PC-3 (cell line): ENCODE results near the gene CHRNG. TPM values are rescaled to one million over a fixed set of nuclear protein-coding genes. Genes with fewer than 3 reads are reported as not detected.

Experiments used
- ATAC-seq: fragments of 200-7000 bp; cut with Tn5 transposase; 2 replicates; pipeline ENCODE4 v1.9.1; 2020; ENCODE audit warnings: mild to moderate bottlenecking, moderate library complexity
- BruUV-seq: library from RNA; stranded (reverse); fragments of 400-500 nt; replicated peaks from 2 replicates; lab custom pipeline; 2021; lab: Mats Ljungman, UMichigan
- CTCF ChIA-PET: fragments of 300-600 bp; sonication (Branson Sonifier 250); formaldehyde crosslinking; loops from one replicate; lab custom pipeline; 2022; ENCODE audit warnings: antibody characterized with exemption; lab: Charles Lee
- POLR2A ChIA-PET: fragments of 300-600 bp; sonication (Branson Sonifier 250); formaldehyde crosslinking; loops from one replicate; lab custom pipeline; 2022; ENCODE audit warnings: antibody characterized with exemption; ENCODE audit not compliant: unreplicated experiment; lab: Charles Lee
- DNase-seq: peaks from one replicate; pipeline ENCODE4 v3.0.0-alpha.2; 2015
- H2AFZ ChIP-seq: fragments of 300-600 bp; sonication (generic); 2 replicates; pipeline ENCODE4 v1.6.0; 2016; ENCODE audit warnings: antibody characterized with exemption, low read length
- H3F3A ChIP-seq: fragments of 300-600 bp; sonication (generic); one replicate; pipeline ENCODE4 v1.6.0; 2017; ENCODE audit warnings: antibody characterized with exemption, low read length, control low read depth, mild to moderate bottlenecking; ENCODE audit not compliant: unreplicated experiment
- H3K27ac ChIP-seq: fragments of 300-600 bp; sonication (generic); 2 replicates; pipeline ENCODE4 v1.5.1; 2016; ENCODE audit warnings: mild to moderate bottlenecking, low read length
- H3K27me3 ChIP-seq: fragments of 300-600 bp; sonication (generic); 2 replicates; pipeline ENCODE4 v1.6.1; 2016; ENCODE audit warnings: low read length, mixed read lengths
- H3K36me3 ChIP-seq: fragments of 300-600 bp; sonication (generic); 2 replicates; pipeline ENCODE4 v1.6.1; 2016; ENCODE audit warnings: low read depth, mixed run types, low read length, mixed read lengths
- H3K4me1 ChIP-seq: fragments of 300-600 bp; sonication (generic); 2 replicates; pipeline ENCODE4 v1.5.1; 2016; ENCODE audit warnings: low read length; ENCODE audit not compliant: insufficient read depth
- H3K4me2 ChIP-seq: fragments of 300-600 bp; sonication (generic); 2 replicates; pipeline ENCODE4 v1.6.0; 2016; ENCODE audit warnings: low read length
- H3K4me3 ChIP-seq: fragments of 300-600 bp; sonication (generic); 2 replicates; pipeline ENCODE4 v1.5.1; 2016; ENCODE audit warnings: mild to moderate bottlenecking, low read length, mixed read lengths
- H3K79me2 ChIP-seq: fragments of 300-600 bp; sonication (generic); 2 replicates; pipeline ENCODE4 v1.6.1; 2017; ENCODE audit warnings: low read length, mixed read lengths
- H3K9ac ChIP-seq: fragments of 300-600 bp; sonication (generic); 2 replicates; pipeline ENCODE4 v1.6.0; 2016; ENCODE audit warnings: mild to moderate bottlenecking, low read length
- H3K9me2 ChIP-seq: fragments of 300-600 bp; sonication (generic); replicated peaks from 2 replicates; pipeline ENCODE4 v1.6.1; 2016; ENCODE audit warnings: mixed run types, low read length, mixed read lengths
- H3K9me3 ChIP-seq: fragments of 300-600 bp; sonication (generic); 2 replicates; pipeline ENCODE4 v1.6.1; 2016; ENCODE audit warnings: low read length, mixed read lengths
- H4K20me1 ChIP-seq: fragments of 300-600 bp; sonication (generic); 2 replicates; pipeline ENCODE4 v1.6.1; 2016; ENCODE audit warnings: low read length, mixed read lengths
- EZH2 ChIP-seq: fragments of 300-600 bp; sonication (generic); IDR thresholded peaks from one replicate; pipeline ENCODE4 v1.6.1; 2017; ENCODE audit warnings: antibody characterized with exemption, mild to moderate bottlenecking, low read length; ENCODE audit not compliant: unreplicated experiment
- EZH2phosphoT487 ChIP-seq: fragments of 300-600 bp; sonication (generic); IDR thresholded peaks from 2 replicates; pipeline ENCODE4 v1.6.1; 2018; ENCODE audit warnings: mild to moderate bottlenecking, antibody characterized with exemption, low read length, borderline replicate concordance
- intact Hi-C: fragments of 100-400 bp; cut with micrococcal nuclease; formaldehyde crosslinking; loops from 2 replicates; pipeline ENCODE4 v1.9.0; 2023
- total RNA-seq: library from RNA; depleted of rRNA; stranded (reverse); fragments of >200 nt; gene quantifications from 2 replicates; pipeline ENCODE4 v1.2.3, GENCODE V29; 2014
- TF ChIP-seq, protein P1 (sequence below): fragments of 300-600 bp; sonication (generic); conservative IDR thresholded peaks from 2 replicates; pipeline ENCODE4 v1.5.1; 2017; ENCODE audit warnings: antibody characterized with exemption, low read depth, mild to moderate bottlenecking, low read length

Gene CHRNG
- total RNA-seq, 1 experiment from 2014 or later: not detected

DNA sequence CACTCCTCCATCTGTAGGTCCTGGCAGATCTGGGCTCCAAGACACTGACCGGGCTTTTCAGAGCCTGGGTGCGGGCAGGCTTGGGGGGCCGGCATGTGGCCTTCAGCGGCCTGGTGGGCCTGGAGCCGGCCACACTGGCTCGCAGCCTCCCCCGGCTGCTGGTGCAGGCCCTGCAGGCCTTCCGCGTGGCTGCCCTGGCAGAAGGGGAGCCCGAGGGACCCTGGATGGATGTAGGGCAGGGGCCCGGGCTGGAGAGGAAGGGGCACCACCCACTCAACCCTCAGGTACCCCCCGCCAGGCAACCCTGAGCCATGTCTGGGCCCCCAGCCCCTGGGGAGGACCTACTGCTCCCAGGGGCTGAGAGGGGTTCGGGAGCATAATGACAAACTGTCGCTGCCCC is 14.3 kb upstream of the CHRNG start:
- Histone ChIP-seq H3K9me3 (no peaks in the 10 kb centered on the region), H4K20me1 (no peaks in the 10 kb centered on the region), H3K79me2 (no peaks in the 10 kb centered on the region), H3K4me2 (no peak overlapping the region), H3K9me2 (no peaks in the 10 kb centered on the region), H3F3A (no peaks in the 10 kb centered on the region), H2AFZ (no peak overlapping the region), H3K27ac (no peak overlapping the region), H3K4me3 (no peak overlapping the region), H3K27me3 (peaks cover 26% of the 10 kb centered on the region), H3K4me1 (no peaks in the 10 kb centered on the region), H3K9ac (no peak overlapping the region), H3K36me3 (no peaks in the 10 kb centered on the region)
- DNase-seq (no peak), ATAC-seq (no peak)
- no peak for TF ChIP-seq EZH2phosphoT487
- no peak for TF ChIP-seq EZH2
- TF ChIP-seq, protein P1, sequence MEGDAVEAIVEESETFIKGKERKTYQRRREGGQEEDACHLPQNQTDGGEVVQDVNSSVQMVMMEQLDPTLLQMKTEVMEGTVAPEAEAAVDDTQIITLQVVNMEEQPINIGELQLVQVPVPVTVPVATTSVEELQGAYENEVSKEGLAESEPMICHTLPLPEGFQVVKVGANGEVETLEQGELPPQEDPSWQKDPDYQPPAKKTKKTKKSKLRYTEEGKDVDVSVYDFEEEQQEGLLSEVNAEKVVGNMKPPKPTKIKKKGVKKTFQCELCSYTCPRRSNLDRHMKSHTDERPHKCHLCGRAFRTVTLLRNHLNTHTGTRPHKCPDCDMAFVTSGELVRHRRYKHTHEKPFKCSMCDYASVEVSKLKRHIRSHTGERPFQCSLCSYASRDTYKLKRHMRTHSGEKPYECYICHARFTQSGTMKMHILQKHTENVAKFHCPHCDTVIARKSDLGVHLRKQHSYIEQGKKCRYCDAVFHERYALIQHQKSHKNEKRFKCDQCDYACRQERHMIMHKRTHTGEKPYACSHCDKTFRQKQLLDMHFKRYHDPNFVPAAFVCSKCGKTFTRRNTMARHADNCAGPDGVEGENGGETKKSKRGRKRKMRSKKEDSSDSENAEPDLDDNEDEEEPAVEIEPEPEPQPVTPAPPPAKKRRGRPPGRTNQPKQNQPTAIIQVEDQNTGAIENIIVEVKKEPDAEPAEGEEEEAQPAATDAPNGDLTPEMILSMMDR: no peak
- intact Hi-C loops: no loop called here
- BruUV-seq: no TSS peak
- CTCF ChIA-PET: no interaction called here
- POLR2A ChIA-PET: no interaction called here

DNA sequence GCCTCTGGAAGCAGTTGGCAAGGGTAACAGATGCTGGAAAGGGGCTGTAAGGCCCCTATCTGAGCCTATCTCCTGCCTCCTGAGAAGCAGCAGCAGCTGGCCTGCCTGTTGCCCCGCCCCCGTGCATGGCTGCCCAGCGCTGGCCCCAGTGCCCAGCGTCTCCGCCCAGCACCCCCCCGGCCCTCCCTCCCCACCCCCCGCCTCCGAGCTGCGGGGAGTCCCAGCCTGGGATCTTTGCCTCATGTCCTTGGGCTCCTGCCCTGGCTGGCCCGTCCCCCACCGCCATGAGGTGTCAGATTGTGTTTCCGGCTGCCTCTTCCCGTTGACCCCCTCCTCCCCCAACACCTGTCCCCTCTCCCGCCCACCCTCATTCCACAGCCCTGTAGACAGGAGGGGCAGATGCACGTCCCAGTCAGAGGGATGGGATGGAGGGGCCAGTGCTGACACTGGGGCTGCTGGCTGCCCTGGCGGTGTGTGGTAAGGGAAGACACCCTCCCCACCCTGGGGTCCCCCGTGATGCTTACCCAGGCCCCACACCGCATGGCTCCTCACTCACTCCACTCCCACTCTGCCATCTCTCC is 13.6 kb upstream of the CHRNG start, which contains the start of gene CHRND:
TSS of gene CHRND (plus strand) at position 370 of the 581 bp plus-strand sequence. CDS start at position 426, 56 bp downstream.
- BruUV-seq: no TSS peak
- intact Hi-C loops: no loop called here
- POLR2A ChIA-PET: no interaction called here

DNA sequence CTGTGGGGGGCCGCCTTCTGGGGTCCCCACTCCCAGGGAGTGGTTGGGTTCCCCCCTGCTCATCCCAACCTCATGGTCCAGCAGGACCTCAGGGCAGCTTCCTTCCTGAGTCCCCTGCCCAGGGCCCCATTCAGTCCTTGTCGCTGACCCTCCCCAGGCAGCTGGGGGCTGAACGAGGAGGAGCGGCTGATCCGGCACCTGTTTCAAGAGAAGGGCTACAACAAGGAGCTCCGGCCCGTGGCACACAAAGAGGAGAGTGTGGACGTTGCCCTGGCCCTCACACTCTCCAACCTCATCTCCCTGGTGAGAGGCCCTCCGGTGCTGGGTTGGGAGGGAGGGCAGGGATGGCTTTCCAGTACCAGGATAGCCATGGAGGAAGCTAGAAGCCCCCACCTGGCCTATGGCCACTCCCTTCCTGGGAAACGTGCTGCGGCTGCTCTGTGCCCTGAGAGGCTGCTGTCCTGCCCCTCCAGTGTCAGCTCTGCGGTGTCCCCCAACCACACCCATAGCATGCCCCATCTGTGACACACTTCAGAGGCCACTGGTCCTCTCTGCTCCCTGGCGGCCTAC is 13.0 kb upstream of the CHRNG start:
- no TSS peak for BruUV-seq
- peaks cover 26% of the 10 kb centered on the region for H3K27me3 ChIP-seq
- H3F3A ChIP-seq: no peaks in the 10 kb centered on the region
- no peak overlapping the region for H3K4me2 ChIP-seq
- no peaks in the 10 kb centered on the region for H4K20me1 ChIP-seq
- ChIA-PET CTCF (no interaction called here), POLR2A (no interaction called here)
- no peaks in the 10 kb centered on the region for H3K9me2 ChIP-seq
- DNase-seq (no peak), ATAC-seq (no peak)
- H3K9ac ChIP-seq: no peak overlapping the region
- H3K4me1 ChIP-seq: no peaks in the 10 kb centered on the region
- no peak for TF ChIP-seq EZH2
- TF ChIP-seq EZH2phosphoT487: no peak
- TF ChIP-seq, protein P1: no peak
- H2AFZ ChIP-seq: no peak overlapping the region
- H3K9me3 ChIP-seq: no peaks in the 10 kb centered on the region
- intact Hi-C loops: no loop called here
- H3K36me3 ChIP-seq: no peaks in the 10 kb centered on the region
- no peak overlapping the region for H3K4me3 ChIP-seq
- no peaks in the 10 kb centered on the region for H3K79me2 ChIP-seq
- no peak overlapping the region for H3K27ac ChIP-seq

More for the DNA sequence above, 13.6 kb upstream of the CHRNG start, which contains the start of gene CHRND:
- H3K9me2 ChIP-seq: no peaks in the 10 kb centered on the region
- DNase-seq (no peak), ATAC-seq (no peak)
- no peaks in the 10 kb centered on the region for H3K79me2 ChIP-seq
- H3K4me2 ChIP-seq: no peak within 1 kb of the TSS
- no peak within 1 kb of the TSS for H2AFZ ChIP-seq
- no peak within 1 kb of the TSS for H3K27ac ChIP-seq
- CTCF ChIA-PET: no interaction called here
- H3K27me3 ChIP-seq: peaks cover 26% of the 10 kb centered on the region
- no peak within 1 kb of the TSS for H3K4me3 ChIP-seq
- H3K4me1 ChIP-seq: no peaks in the 10 kb centered on the region
- no peaks in the 10 kb centered on the region for H3F3A ChIP-seq
- H3K9ac ChIP-seq: no peak within 1 kb of the TSS
- TF ChIP-seq EZH2 (no peak), EZH2phosphoT487 (no peak)
- TF ChIP-seq, protein P1: no peak
- no peaks in the 10 kb centered on the region for H3K36me3 ChIP-seq
- H3K9me3 ChIP-seq: no peaks in the 10 kb centered on the region
- H4K20me1 ChIP-seq: no peaks in the 10 kb centered on the region
